ENCODE results near the gene CHST5. TPM values are rescaled to one million over a fixed set of nuclear protein-coding genes. Genes with fewer than 3 reads are reported as not detected.

Gene CHST5
- polyA plus RNA-seq, 1 of the 3 experiments (the other 2 are of a cell fraction), result 0.49 TPM

DNA sequence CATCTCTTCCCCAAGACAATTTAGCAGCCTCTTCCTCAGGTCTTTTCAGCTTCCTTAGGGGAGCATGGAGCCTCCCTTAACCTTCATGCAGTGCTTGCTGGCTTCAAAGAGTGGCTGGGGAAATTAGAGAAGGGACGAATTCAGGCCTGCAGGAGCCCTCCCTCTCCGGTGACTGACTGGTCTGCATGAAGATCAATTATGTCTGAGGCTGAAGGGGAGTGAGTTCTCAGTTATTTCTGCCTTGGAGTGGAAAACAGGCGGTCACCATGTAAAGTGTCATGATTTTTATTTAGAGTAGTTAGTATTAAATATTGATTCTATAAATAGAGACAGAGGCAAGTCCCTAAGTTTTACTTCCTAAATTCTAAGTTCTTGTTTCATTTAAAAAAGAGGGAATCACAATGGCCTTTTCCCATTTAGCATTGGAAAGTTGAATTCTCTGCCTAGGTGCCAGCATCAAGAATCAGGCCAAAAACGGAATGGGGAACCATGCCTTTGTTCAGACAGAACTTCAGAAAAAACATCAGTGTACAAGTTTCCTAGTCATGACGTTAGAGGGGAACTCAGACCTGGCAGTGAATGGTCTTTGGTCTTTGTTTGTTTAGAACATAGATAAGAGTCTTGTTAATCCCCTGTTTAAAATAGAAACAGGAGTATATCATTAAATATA is 34.6 kb upstream of the CHST5 start:
- CTCF ChIA-PET, result interaction anchor here (0.7 to 1.2 kb wide), 2 partner anchors 11 to 371 kb away, joined by 3 to 4 read pairs; no protein-coding TSS in a partner anchor
- Histone ChIP-seq H2AFZ (ENCODE audit: low read depth) (no peak overlapping the region), H3K4me2 (no peak overlapping the region), H4K20me1 (ENCODE audit: insufficient read depth) (peaks cover 13% of the 10 kb centered on the region), H3K27ac (ENCODE audit: low read depth in 2 of 2, low read length in 1 of 2) (no peak overlapping the region), H3F3A (replicated peaks; ENCODE audit: insufficient read depth) (no peaks in the 10 kb centered on the region), H3K27me3 (ENCODE audit: insufficient read depth) (no peaks in the 10 kb centered on the region), H3K9me2 (no peaks in the 10 kb centered on the region), H3K4me3 (ENCODE audit: low read depth in 2 of 2, low read length in 1 of 2) (no peak overlapping the region), H3K9me3 (no peaks in the 10 kb centered on the region), H3K36me3 (replicated peaks in 1 of 2; ENCODE audit: control insufficient read depth in 1 of 2, insufficient read depth in 2 of 2, low read length in 1 of 2) (peaks cover 34 to 65% of the 10 kb centered on the region in 2 experiments), H3K4me1 (ENCODE audit: control insufficient read depth in 1 of 2, insufficient read depth in 2 of 2, low read depth in 1 of 2, low read length in 1 of 2) (peaks cover 0 to 14% of the 10 kb centered on the region in 2 experiments; a peak in 3 of 4 replicates), H3K79me2 (ENCODE audit: insufficient read depth) (peaks cover 48% of the 10 kb centered on the region), H3K9ac (no peak overlapping the region)
- WGBS (ENCODE audit: low lambda C conversion rate), result 85% methylated on average over 5 of the region's 5 CpGs
- DNase-seq, result no peak
- POLR2A ChIA-PET, result interaction anchor here (0.6 kb wide), 1 partner anchor 53 kb away, joined by 3 read pairs; no protein-coding TSS in a partner anchor
- TF ChIP-seq GABPA (IDR thresholded peaks at IDR 0.05; ENCODE audit: low read depth), result no peak
- TF ChIP-seq NRF1 (IDR thresholded peaks at IDR 0.05; ENCODE audit: low read depth, low read length), result no peak
- TF ChIP-seq ZBTB33 (IDR thresholded peaks at IDR 0.05; ENCODE audit: borderline replicate concordance, low read depth), result no peak
- no peak for TF ChIP-seq JUND (IDR thresholded peaks at IDR 0.05)

DNA sequence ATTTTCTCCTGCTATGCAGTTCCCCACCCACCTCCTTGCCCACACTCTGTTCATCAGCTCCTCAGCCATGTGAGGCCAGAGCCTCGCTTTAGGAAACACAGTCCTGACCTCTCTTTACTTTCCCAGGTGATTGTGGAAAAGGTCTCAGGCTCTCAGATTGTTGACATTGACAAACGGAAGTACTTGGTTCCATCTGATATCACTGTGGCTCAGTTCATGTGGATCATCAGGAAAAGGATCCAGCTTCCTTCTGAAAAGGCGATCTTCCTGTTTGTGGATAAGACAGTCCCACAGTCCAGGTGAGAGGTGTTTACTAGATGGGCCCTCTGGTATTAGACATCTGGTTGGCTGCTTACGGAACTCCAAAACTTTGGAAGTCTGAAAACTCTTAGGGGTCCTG is 32.0 kb upstream of the CHST5 start:
- H3K27ac ChIP-seq (ENCODE audit: low read depth in 2 of 2, low read length in 1 of 2), result no peak overlapping the region
- ChIA-PET POLR2A (no interaction called here), CTCF (interaction anchor here (0.8 to 1.2 kb wide), 2 partner anchors 50 to 123 kb away, joined by 4 read pairs; no protein-coding TSS in a partner anchor)
- no peaks in the 10 kb centered on the region for H3K9me3 ChIP-seq
- H3K79me2 ChIP-seq (ENCODE audit: insufficient read depth), result peaks cover 43% of the 10 kb centered on the region
- peaks cover 13% of the 10 kb centered on the region for H4K20me1 ChIP-seq (ENCODE audit: insufficient read depth)
- WGBS (ENCODE audit: low lambda C conversion rate), result 88% methylated on average over 4 of the region's 4 CpGs
- H3K9me2 ChIP-seq, result no peaks in the 10 kb centered on the region
- no peak overlapping the region for H3K9ac ChIP-seq
- peaks cover 14 to 18% of the 10 kb centered on the region in 2 experiments; a peak in 3 of 4 replicates for H3K4me1 ChIP-seq (ENCODE audit: control insufficient read depth in 1 of 2, insufficient read depth in 2 of 2, low read depth in 1 of 2, low read length in 1 of 2)
- TF ChIP-seq MXI1 (IDR thresholded peaks at IDR 0.05; ENCODE audit: low read depth, low read length) (no peak), RAD21 (IDR thresholded peaks at IDR 0.05; ENCODE audit: low read length) (no peak), SIN3A (IDR thresholded peaks at IDR 0.05; ENCODE audit: borderline replicate concordance, low read depth, low read length) (no peak), YY1 (IDR thresholded peaks at IDR 0.05; ENCODE audit: low read depth) (no peak), NRF1 (IDR thresholded peaks at IDR 0.05; ENCODE audit: low read depth, low read length) (no peak), POLR2AphosphoS5 (IDR thresholded peaks at IDR 0.05; ENCODE audit: low read depth, low read length) (no peak), NFIC (IDR thresholded peaks at IDR 0.05; ENCODE audit: borderline replicate concordance) (no peak), EP300 (IDR thresholded peaks at IDR 0.05; ENCODE audit: borderline replicate concordance in 1 of 2, low read depth in 1 of 2, low read length in 1 of 2) (no peak), ZBTB33 (IDR thresholded peaks at IDR 0.05; ENCODE audit: borderline replicate concordance, low read depth) (no peak), TCF12 (IDR thresholded peaks at IDR 0.05) (no peak), FOXJ3 (CRISPR knock-in tag; IDR thresholded peaks at IDR 0.05) (no peak), GATA2 (CRISPR knock-in tag; IDR thresholded peaks at IDR 0.05) (no peak), SMC3 (IDR thresholded peaks at IDR 0.05; ENCODE audit: low read depth, low read length) (no peak), EZH2phosphoT487 (IDR thresholded peaks at IDR 0.05; ENCODE audit: borderline replicate concordance, low read depth) (no peak), RCOR1 (IDR thresholded peaks at IDR 0.05; ENCODE audit: low read length) (no peak), CTCF (IDR thresholded peaks at IDR 0.05) (no peak), JUND (IDR thresholded peaks at IDR 0.05) (no peak)
- TF ChIP-seq, protein P1, sequence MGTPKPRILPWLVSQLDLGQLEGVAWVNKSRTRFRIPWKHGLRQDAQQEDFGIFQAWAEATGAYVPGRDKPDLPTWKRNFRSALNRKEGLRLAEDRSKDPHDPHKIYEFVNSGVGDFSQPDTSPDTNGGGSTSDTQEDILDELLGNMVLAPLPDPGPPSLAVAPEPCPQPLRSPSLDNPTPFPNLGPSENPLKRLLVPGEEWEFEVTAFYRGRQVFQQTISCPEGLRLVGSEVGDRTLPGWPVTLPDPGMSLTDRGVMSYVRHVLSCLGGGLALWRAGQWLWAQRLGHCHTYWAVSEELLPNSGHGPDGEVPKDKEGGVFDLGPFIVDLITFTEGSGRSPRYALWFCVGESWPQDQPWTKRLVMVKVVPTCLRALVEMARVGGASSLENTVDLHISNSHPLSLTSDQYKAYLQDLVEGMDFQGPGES (IDR thresholded peaks at IDR 0.05; ENCODE audit: low read depth, low read length), result no peak
- no peak overlapping the region for H2AFZ ChIP-seq (ENCODE audit: low read depth)
- no peak for DNase-seq
- peaks cover 10% of the 10 kb centered on the region for H3F3A ChIP-seq (replicated peaks; ENCODE audit: insufficient read depth)
- peak overlapping the region in 1 of 2 experiments; percentile 80; a peak in 1 of 4 replicates for H3K4me3 ChIP-seq (ENCODE audit: low read depth in 2 of 2, low read length in 1 of 2)
- no peaks in the 10 kb centered on the region; the same call in 1 of the 2 replicates for H3K27me3 ChIP-seq (ENCODE audit: insufficient read depth)
- peaks cover 34 to 47% of the 10 kb centered on the region in 2 experiments for H3K36me3 ChIP-seq (replicated peaks in 1 of 2; ENCODE audit: control insufficient read depth in 1 of 2, insufficient read depth in 2 of 2, low read length in 1 of 2)
- peak overlapping the region; percentile 99 for H3K4me2 ChIP-seq

Data from SK-N-SH (cell line).